Lung (tissue), 12 donors: ENCODE results near the gene ITGA3. TPM values are rescaled to one million over a fixed set of nuclear protein-coding genes. Genes with fewer than 3 reads are reported as not detected.

Experiments used
- ATAC-seq: fragments of 200-7000 bp; cut with Tn5 transposase; one replicate; pipeline ENCODE4 v1.9.1; 2020; ENCODE audit warnings: moderate number of reproducible peaks; ENCODE audit not compliant: insufficient read depth, low FRiP score
- DNase-seq, 3 donors: peaks; one replicate each; pipeline ENCODE4 v3.0.0-alpha.2; 2013 to 2017
- H3K27ac ChIP-seq, 2 donors: one replicate each; pipeline ENCODE4 v1.5.1; 2013; ENCODE audit warnings: mild to moderate bottlenecking in 2 of 2, moderate library complexity in 2 of 2, control low read depth in 1 of 2, inconsistent platforms in 1 of 2, low read depth in 1 of 2, low read length in 1 of 2
- H3K27me3 ChIP-seq, 3 donors: one replicate each; pipeline ENCODE4 v1.5.1; 2013; ENCODE audit warnings: low read length in 2 of 3; ENCODE audit not compliant: control insufficient read depth in 3 of 3, insufficient read depth in 3 of 3
- H3K36me3 ChIP-seq, 4 donors: one replicate each; pipeline ENCODE4 v1.5.1; 2013; ENCODE audit warnings: low read length in 4 of 4, mild to moderate bottlenecking in 1 of 4, moderate library complexity in 1 of 4; ENCODE audit not compliant: control insufficient read depth in 4 of 4, insufficient read depth in 4 of 4
- H3K4me1 ChIP-seq, 5 donors: one replicate each; pipeline ENCODE4 v1.5.1; 2013; ENCODE audit warnings: low read length in 5 of 5, mild to moderate bottlenecking in 2 of 5, moderate library complexity in 1 of 5; ENCODE audit not compliant: control insufficient read depth in 5 of 5, insufficient read depth in 5 of 5
- H3K4me3 ChIP-seq: one replicate; pipeline ENCODE4 v1.5.1; 2013; ENCODE audit warnings: mild to moderate bottlenecking, control low read depth, moderate library complexity
- H3K9ac ChIP-seq, 2 donors: one replicate each; pipeline ENCODE4 v1.5.1; 2013; ENCODE audit warnings: low read length in 2 of 2, control low read depth in 1 of 2; ENCODE audit not compliant: insufficient read depth in 1 of 2
- H3K9me3 ChIP-seq, 4 donors: one replicate each; pipeline ENCODE4 v1.5.1; 2013; ENCODE audit warnings: low read length in 3 of 4, mild to moderate bottlenecking in 1 of 4, moderate library complexity in 1 of 4; ENCODE audit not compliant: control insufficient read depth in 4 of 4, insufficient read depth in 3 of 4
- CTCF ChIP-seq: IDR thresholded peaks from 2 replicates; pipeline ENCODE4 v1.5.1; 2012; ENCODE audit warnings: mild to moderate bottlenecking; ENCODE audit errors: control extremely low read depth, extremely low read depth
- WGBS, 2 donors: extraction: QIAGEN DNeasy Blood & Tissue Kit; methylation state at CpG; one replicate each; pipeline ENCODE4 v1.1.7; 2013; 5-methylcytosine and 5-hydroxymethylcytosine counted together
- polyA plus RNA-seq, 2 donors: library from polyadenylated mRNA; stranded (reverse); fragments of 200-250 nt; gene quantifications; one replicate each; pipeline ENCODE4 v1.2.1, GENCODE V29; 2013
- total RNA-seq, 2 donors: library from RNA; depleted of rRNA in 1 of 2; stranded (reverse); fragments of >200 nt in 1 of 2; gene quantifications; one replicate each; pipeline ENCODE4 v1.2.1, GENCODE V29; 2014 to 2021
- donor health status: control.
- donor health status: control.
- donor health status: Bipolar disorder and iron deficiency.
- donor health status: healthy.
- donor health status: DM: yes; HTN: yes; CAD: no.

Gene ITGA3
- total and polyA plus RNA-seq, 4 donors = 83.9 to 204 (median 133) TPM

DNA sequence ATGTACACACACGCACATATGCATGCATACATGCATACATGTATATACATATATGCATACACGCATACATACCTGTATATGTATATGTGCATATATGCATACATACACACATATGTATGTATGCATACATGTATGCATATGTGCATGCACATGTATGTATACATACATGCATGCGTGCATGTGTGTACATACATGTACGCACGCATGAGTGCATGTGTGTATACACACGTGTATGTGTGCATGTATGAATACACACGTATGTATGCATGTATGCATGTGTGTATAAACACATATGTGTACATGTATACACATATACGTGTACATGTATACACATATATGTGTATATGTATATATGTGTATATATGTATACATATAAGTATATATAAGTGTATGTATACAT lies 32.4 kb upstream of the ITGA3 start:
- H3K4me3 ChIP-seq = no peak overlapping the region
- TF ChIP-seq CTCF = no peak
- no peak overlapping the region for H3K27ac ChIP-seq
- ATAC-seq = no peak
- H3K36me3 ChIP-seq = no peaks in the 10 kb centered on the region
- no peak for DNase-seq
- H3K9ac ChIP-seq = no peak overlapping the region
- WGBS, 2 donors = 68 to 74% methylated on average over 8 of the region's 8 CpGs
- peaks cover 0 to 28% (median 20%) of the 10 kb centered on the region in 5 donors for H3K4me1 ChIP-seq
- H3K9me3 ChIP-seq = no peaks in the 10 kb centered on the region
- H3K27me3 ChIP-seq = no peaks in the 10 kb centered on the region

GRCh38 chr17:50024808-50025207 lies 31.1 kb upstream of the ITGA3 start:
- Histone ChIP-seq H3K4me1 (peaks cover 0 to 28% (median 20%) of the 10 kb centered on the region in 5 donors), H3K27me3 (no peaks in the 10 kb centered on the region), H3K9ac (no peak overlapping the region), H3K4me3 (no peak overlapping the region), H3K27ac (no peak overlapping the region), H3K36me3 (no peaks in the 10 kb centered on the region), H3K9me3 (no peaks in the 10 kb centered on the region)
- DNase-seq (no peak), ATAC-seq (no peak)
- 52 to 60% methylated on average over 7 of the region's 7 CpGs for WGBS, 2 donors
- no peak for TF ChIP-seq CTCF

DNA sequence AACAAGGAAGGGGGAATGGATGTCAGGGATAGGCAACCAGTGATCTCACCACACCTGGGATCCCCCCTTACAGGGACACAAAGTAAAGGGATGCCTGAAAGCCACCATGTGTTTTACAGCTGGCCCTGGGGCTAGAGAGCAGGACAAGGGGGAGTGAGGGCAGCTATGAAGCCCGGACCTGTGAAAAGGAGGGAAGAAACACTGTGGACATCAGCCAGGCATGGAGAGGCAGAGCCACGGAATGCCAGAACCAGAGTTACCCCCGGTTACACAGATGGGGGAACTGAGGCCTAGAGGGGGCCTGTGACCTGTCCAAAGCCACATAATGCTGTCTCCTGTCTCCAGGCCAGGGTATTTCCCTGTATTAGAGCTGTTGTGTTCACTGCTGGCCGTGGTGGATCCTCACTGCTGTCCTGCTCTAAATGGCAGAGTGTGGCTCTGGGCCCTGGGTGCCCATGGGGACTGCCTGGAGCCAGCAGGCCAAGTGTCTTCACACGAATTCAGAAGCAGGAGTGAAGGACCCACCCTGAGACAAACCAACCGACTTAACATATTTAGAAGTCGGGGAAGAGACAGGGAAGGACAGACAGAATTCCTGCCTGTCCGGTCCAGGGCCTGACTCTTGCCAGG lies 29.7 kb upstream of the ITGA3 start:
- Histone ChIP-seq H3K4me3 (no peak overlapping the region), H3K9ac (no peak overlapping the region), H3K27me3 (no peaks in the 10 kb centered on the region), H3K36me3 (no peaks in the 10 kb centered on the region), H3K27ac (peak overlapping the region in 1 of 2 donors; percentile 5), H3K4me1 (peaks cover 0 to 23% (median 16%) of the 10 kb centered on the region in 5 donors), H3K9me3 (no peaks in the 10 kb centered on the region)
- 58 to 77% methylated on average over 8 of the region's 8 CpGs for WGBS, 2 donors
- ATAC-seq (no peak), DNase-seq (no peak)
- TF ChIP-seq CTCF = no peak

DNA sequence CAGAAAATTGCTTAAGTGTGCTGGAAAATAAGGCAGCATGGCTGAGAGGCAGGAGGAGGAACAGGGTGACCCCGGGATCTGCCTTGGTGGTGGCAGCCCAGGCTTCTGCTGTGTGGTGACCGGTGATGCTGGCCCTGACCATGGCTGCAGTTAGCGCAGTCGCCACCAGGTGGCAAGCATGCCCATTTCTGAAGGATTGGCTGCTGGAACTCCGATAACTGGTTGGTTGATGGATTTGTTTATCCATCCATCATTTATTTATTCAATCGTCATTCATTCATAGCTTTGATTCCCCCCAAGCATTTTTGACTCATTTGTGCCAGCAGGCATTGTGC lies 29.1 kb upstream of the ITGA3 start:
- H3K4me3 ChIP-seq = no peak overlapping the region
- 1% methylated on average over 6 of the region's 6 CpGs for WGBS, 2 donors
- no peaks in the 10 kb centered on the region for H3K27me3 ChIP-seq
- peak; percentile 84 for ATAC-seq
- TF ChIP-seq CTCF = peak; percentile 98
- peak overlapping the region in 1 of 2 donors; percentile 73 for H3K27ac ChIP-seq
- peaks cover 0 to 20% (median 15%) of the 10 kb centered on the region in 5 donors for H3K4me1 ChIP-seq
- no peaks in the 10 kb centered on the region for H3K9me3 ChIP-seq
- no peaks in the 10 kb centered on the region for H3K36me3 ChIP-seq
- DNase-seq = peak; percentile 77 to 85 (median 83)
- H3K9ac ChIP-seq = no peak overlapping the region
